H1 (cell line): Measurements from ENCODE around the gene SEC24B.

Source experiments
- FOSL1 ChIP-seq: IDR thresholded peaks from 2 replicates; pipeline ENCODE4 v1.6.1; 2011; ENCODE audit warnings: mild to moderate bottlenecking, low read depth, low read length, moderate library complexity; ENCODE audit not compliant: insufficient read depth
- POLR2A ChIP-seq, 2 experiments: IDR thresholded peaks; 1 replicate in 1 of 2; 2 replicates in 1 of 2; pipeline ENCODE4 v1.6.1; 2011; ENCODE audit warnings: low read depth in 2 of 2, low read length in 2 of 2, mild to moderate bottlenecking in 2 of 2; ENCODE audit errors: control extremely low read depth in 1 of 2
- TBP ChIP-seq: IDR thresholded peaks from 2 replicates; pipeline ENCODE4 v1.6.1; 2011; ENCODE audit warnings: low read depth, low read length, improper control_type of control experiment

- no peak for TF ChIP-seq TBP
- TF ChIP-seq POLR2A (IDR thresholded peaks at IDR 0.05; ENCODE audit: control extremely low read depth in 1 of 2, low read depth in 2 of 2, low read length in 2 of 2), result no peak
- no peak for TF ChIP-seq FOSL1
These were observed 36.3 kb downstream of the SEC24B start for GRCh38 chr4:109469915-109470314.
